Liver (tissue), 9 donors: ENCODE data around the gene SLC22A3. TPM values are rescaled to one million over a fixed set of nuclear protein-coding genes. Genes with fewer than 3 reads are reported as not detected.

Experiments used
- DNase-seq: peaks from one replicate; pipeline ENCODE4 v3.0.0-alpha.2; 2017; ENCODE audit warnings: low spot score
- H3K27ac ChIP-seq, 2 donors: one replicate each; pipeline ENCODE4 v1.7.0; 2013; ENCODE audit warnings: inconsistent platforms in 2 of 2, low read length in 2 of 2, control low read depth in 1 of 2, low read depth in 1 of 2, mild to moderate bottlenecking in 1 of 2
- H3K27me3 ChIP-seq, 4 donors: one replicate each; pipeline versions ENCODE4 v1.6.1 to v1.7.0; 2013; ENCODE audit warnings: low read length in 3 of 4, inconsistent platforms in 1 of 4, mild to moderate bottlenecking in 1 of 4, moderate library complexity in 1 of 4; ENCODE audit not compliant: control insufficient read depth in 4 of 4, insufficient read depth in 4 of 4
- H3K36me3 ChIP-seq, 4 donors: one replicate each; pipeline versions ENCODE4 v1.6.1 to v1.7.0; 2013; ENCODE audit warnings: low read length in 3 of 4, mild to moderate bottlenecking in 3 of 4, low read depth in 1 of 4, moderate library complexity in 1 of 4; ENCODE audit not compliant: control insufficient read depth in 4 of 4, insufficient read depth in 3 of 4
- H3K4me1 ChIP-seq, 4 donors: one replicate each; pipeline versions ENCODE4 v1.6.1 to v1.7.0; 2013; ENCODE audit warnings: low read length in 3 of 4, mild to moderate bottlenecking in 3 of 4, moderate library complexity in 1 of 4; ENCODE audit not compliant: control insufficient read depth in 4 of 4, insufficient read depth in 4 of 4
- H3K4me3 ChIP-seq, 3 donors: one replicate each; pipeline versions ENCODE4 v1.6.1 to v1.7.0; 2013; ENCODE audit warnings: low read length in 3 of 3, control low read depth in 1 of 3, low read depth in 1 of 3, mild to moderate bottlenecking in 1 of 3
- H3K9ac ChIP-seq, 2 donors: one replicate each; pipeline ENCODE4 v1.7.0; 2013; ENCODE audit warnings: low read length in 2 of 2, mild to moderate bottlenecking in 2 of 2, moderate library complexity in 2 of 2, control low read depth in 1 of 2, low read depth in 1 of 2
- H3K9me3 ChIP-seq, 4 donors: one replicate each; pipeline versions ENCODE4 v1.6.1 to v1.7.0; 2013; ENCODE audit warnings: low read length in 3 of 4; ENCODE audit not compliant: control insufficient read depth in 4 of 4
- ATF3 ChIP-seq: IDR thresholded peaks from 2 replicates; pipeline ENCODE4 v1.6.1; 2016; ENCODE audit warnings: antibody characterized with exemption
- CTCF ChIP-seq: fragments of 150-350 bp; IDR thresholded peaks from 2 replicates; pipeline ENCODE4 v1.5.1; 2017; ENCODE audit warnings: improper control_type of control experiment, low read depth, low read length; ENCODE audit not compliant: missing input control
- EGR1 ChIP-seq, 2 donors: IDR thresholded peaks; 2 replicates each; pipeline ENCODE4 v1.6.1; 2016 to 2018; ENCODE audit warnings: antibody characterized with exemption in 2 of 2, low read depth in 2 of 2
- FOXA1 ChIP-seq: IDR thresholded peaks from 2 replicates; pipeline ENCODE4 v1.6.1; 2016; ENCODE audit warnings: antibody characterized with exemption
- FOXA2 ChIP-seq: IDR thresholded peaks from 2 replicates; pipeline ENCODE4 v1.6.1; 2016; ENCODE audit warnings: antibody characterized with exemption
- GABPA ChIP-seq, 2 donors: IDR thresholded peaks in 1 of 2; conservative IDR thresholded peaks in 1 of 2; 2 replicates each; pipeline ENCODE4 v1.6.1; 2016; ENCODE audit warnings: antibody characterized with exemption in 2 of 2, mild to moderate bottlenecking in 1 of 2, moderate library complexity in 1 of 2
- HNF4A ChIP-seq, 2 donors: conservative IDR thresholded peaks; 2 replicates each; pipeline ENCODE4 v1.6.1; 2016; ENCODE audit warnings: antibody characterized with exemption in 2 of 2, mild to moderate bottlenecking in 2 of 2
- HNF4G ChIP-seq: IDR thresholded peaks from 2 replicates; pipeline ENCODE4 v1.6.1; 2016; ENCODE audit warnings: antibody characterized with exemption
- JUND ChIP-seq, 2 donors: IDR thresholded peaks; 2 replicates each; pipeline ENCODE4 v1.6.1; 2016; ENCODE audit warnings: antibody characterized with exemption in 2 of 2
- MAX ChIP-seq: IDR thresholded peaks from 2 replicates; pipeline ENCODE4 v1.6.1; 2016; ENCODE audit warnings: antibody characterized with exemption
- NR2F2 ChIP-seq: IDR thresholded peaks from 2 replicates; pipeline ENCODE4 v1.6.1; 2016; ENCODE audit warnings: antibody characterized with exemption
- RAD21 ChIP-seq, 2 donors: IDR thresholded peaks; 2 replicates each; pipeline ENCODE4 v1.6.1; 2016; ENCODE audit warnings: antibody characterized with exemption in 2 of 2, mild to moderate bottlenecking in 2 of 2
- SP1 ChIP-seq: IDR thresholded peaks from 2 replicates; pipeline ENCODE4 v1.6.1; 2018; ENCODE audit warnings: antibody characterized with exemption, mild to moderate bottlenecking
- TAF1 ChIP-seq: conservative IDR thresholded peaks from 2 replicates; pipeline ENCODE4 v1.6.1; 2016; ENCODE audit warnings: antibody characterized with exemption, mild to moderate bottlenecking
- ZBTB33 ChIP-seq: IDR thresholded peaks from 2 replicates; pipeline ENCODE4 v1.6.1; 2016; ENCODE audit warnings: antibody characterized with exemption
- WGBS: extraction: QIAGEN DNeasy Blood & Tissue Kit; methylation state at CpG from one replicate; pipeline ENCODE4 v1.1.7; 2013; 5-methylcytosine and 5-hydroxymethylcytosine counted together
- polyA plus RNA-seq, 2 donors: library from polyadenylated mRNA; stranded (reverse) in 1 of 2; unstranded in 1 of 2; fragments of 200-250 nt in 1 of 2; fragments of >200 nt in 1 of 2; fragmentation: Nextera tagmentation in 1 of 2; extraction: Ambion mirVana in 1 of 2; gene quantifications; one replicate each; pipeline versions ENCODE4 v1.2.1 to v1.2.3, GENCODE V29; 2013 to 2015
- total RNA-seq, 2 donors: library from RNA; depleted of rRNA; stranded (reverse); fragments of >200 nt; gene quantifications; one replicate each; pipeline ENCODE4 v1.2.3, GENCODE V29; 2014
- donor health status: healthy.
- donor health status: healthy.
- donor health status: healthy.
- donor health status: healthy.
- donor health status: healthy.

SLC22A3 gene
- total and polyA plus RNA-seq, 4 donors: 7.6 to 40.9 (median 19.4) TPM

GRCh38 chr6:160303806-160304205, 44.4 kb upstream of the SLC22A3 start:
- H3K27ac ChIP-seq: no peak overlapping the region
- no peak overlapping the region for H3K4me3 ChIP-seq
- TF ChIP-seq GABPA (IDR thresholded peaks at IDR 0.05 in 1 of 2, conservative IDR thresholded peaks at IDR 0.05 in 1 of 2) (no peak), CTCF (no peak), HNF4A (conservative IDR thresholded peaks at IDR 0.05) (no peak), TAF1 (no peak), ZBTB33 (no peak), EGR1 (IDR thresholded peaks at IDR 0.05; ENCODE audit: low read depth in 2 of 2) (no peak), SP1 (no peak), JUND (IDR thresholded peaks at IDR 0.05) (no peak), HNF4G (no peak), MAX (no peak), ATF3 (no peak), NR2F2 (no peak), FOXA2 (no peak)
- H3K4me1 ChIP-seq: peaks cover 0 to 4% (median 0%) of the 10 kb centered on the region in 4 donors
- H3K36me3 ChIP-seq: no peaks in the 10 kb centered on the region
- H3K27me3 ChIP-seq: no peaks in the 10 kb centered on the region
- no peaks in the 10 kb centered on the region for H3K9me3 ChIP-seq
- DNase-seq: no peak
- 74% methylated on average over 2 of the region's 2 CpGs for WGBS
- H3K9ac ChIP-seq: no peak overlapping the region

GRCh38 chr6:160305926-160306713, 42.1 kb upstream of the SLC22A3 start:
- Histone ChIP-seq H3K36me3 (no peaks in the 10 kb centered on the region), H3K9ac (no peak overlapping the region), H3K27me3 (no peaks in the 10 kb centered on the region), H3K4me3 (no peak overlapping the region), H3K4me1 (no peaks in the 10 kb centered on the region), H3K27ac (no peak overlapping the region), H3K9me3 (peaks cover 0 to 2% (median 0%) of the 10 kb centered on the region in 4 donors)
- no peak for DNase-seq
- no peak for TF ChIP-seq RAD21 (IDR thresholded peaks at IDR 0.05)
- TF ChIP-seq CTCF: no peak
- no peak for TF ChIP-seq FOXA1
- TF ChIP-seq GABPA (IDR thresholded peaks at IDR 0.05 in 1 of 2, conservative IDR thresholded peaks at IDR 0.05 in 1 of 2): no peak
- TF ChIP-seq TAF1: no peak
- no peak for TF ChIP-seq JUND (IDR thresholded peaks at IDR 0.05)
- TF ChIP-seq ATF3: no peak
- WGBS: 59% methylated on average over 7 of the region's 7 CpGs
